Sigmoid colon (tissue), 4 donors: ENCODE data around the gene OPCML.

ENCODE experiments used
- CTCF ChIP-seq, 4 experiments: fragments of 450-650 bp in 3 of 4; fragments of 200-600 bp in 1 of 4; IDR thresholded peaks; one replicate each; pipeline ENCODE4 v1.5.1; 2016 to 2019; ENCODE audit warnings: antibody characterized with exemption in 4 of 4, mild to moderate bottlenecking in 3 of 4, moderate library complexity in 2 of 4
- EP300 ChIP-seq, 4 donors: sonication (generic); formaldehyde crosslinking; IDR thresholded peaks; one replicate each; pipeline ENCODE4 v1.6.1; 2017; ENCODE audit warnings: antibody characterized with exemption in 4 of 4
- POLR2A ChIP-seq, 2 donors: fragments of 450-650 bp; IDR thresholded peaks; one replicate each; pipeline ENCODE4 v1.6.1; 2016; ENCODE audit warnings: antibody characterized with exemption in 2 of 2, mild to moderate bottlenecking in 2 of 2, moderate library complexity in 2 of 2

GRCh38 chr11:133418218-133418617 lies 114.1 kb downstream of the OPCML start:
- TF ChIP-seq CTCF (IDR thresholded peaks at IDR 0.05) (no peak), POLR2A (IDR thresholded peaks at IDR 0.05) (no peak), EP300 (IDR thresholded peaks at IDR 0.05) (no peak)
